Kidney capillary endothelial cell (primary cell): ENCODE results near the gene TGFB2.

ENCODE experiments used
- DNase-seq: peaks from one replicate; pipeline ENCODE4 v3.0.0-alpha.2; 2018; ENCODE audit warnings: low spot score

The TGFB2 gene

DNA sequence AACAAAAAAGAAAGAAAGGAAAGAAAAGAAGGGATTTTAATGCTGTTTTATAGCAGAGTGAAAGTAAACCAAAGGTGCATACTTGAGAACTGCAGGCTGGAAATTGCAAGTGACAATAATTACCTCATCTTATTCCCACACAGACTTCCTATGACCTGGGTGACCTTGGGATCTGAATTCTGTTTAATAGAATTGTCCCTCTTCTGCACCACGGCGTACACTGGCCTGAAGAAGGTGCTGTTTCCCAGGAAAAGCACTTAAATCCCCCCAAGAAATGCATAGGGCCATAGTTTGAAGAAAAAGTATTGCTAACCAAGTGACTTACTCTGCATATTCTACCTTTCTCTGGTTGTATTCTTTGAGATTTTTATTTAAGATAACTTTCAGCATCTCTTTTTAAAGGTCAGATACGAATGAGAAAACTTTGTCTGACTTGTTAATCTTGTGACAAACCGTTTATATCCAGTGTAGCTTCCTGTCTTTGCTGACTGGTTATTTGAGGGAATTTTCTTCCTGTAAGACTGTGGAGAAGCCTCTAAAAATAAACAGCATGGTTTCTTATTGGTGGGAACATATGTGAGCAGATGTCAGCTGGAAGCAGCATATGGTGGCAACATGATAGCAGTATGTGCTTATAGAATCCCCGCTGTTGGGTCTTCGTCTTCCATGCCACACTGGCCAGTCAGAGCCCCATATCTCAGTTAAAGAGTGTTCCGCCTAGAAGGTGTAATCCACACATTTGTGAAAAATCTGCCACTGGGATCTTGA, 16.3 kb downstream of the TGFB2 start:
- DNase-seq, result peak; percentile 32

GRCh38 chr1:218362418-218363076, 17.4 kb downstream of the TGFB2 start:
- DNase-seq, result no peak

DNA sequence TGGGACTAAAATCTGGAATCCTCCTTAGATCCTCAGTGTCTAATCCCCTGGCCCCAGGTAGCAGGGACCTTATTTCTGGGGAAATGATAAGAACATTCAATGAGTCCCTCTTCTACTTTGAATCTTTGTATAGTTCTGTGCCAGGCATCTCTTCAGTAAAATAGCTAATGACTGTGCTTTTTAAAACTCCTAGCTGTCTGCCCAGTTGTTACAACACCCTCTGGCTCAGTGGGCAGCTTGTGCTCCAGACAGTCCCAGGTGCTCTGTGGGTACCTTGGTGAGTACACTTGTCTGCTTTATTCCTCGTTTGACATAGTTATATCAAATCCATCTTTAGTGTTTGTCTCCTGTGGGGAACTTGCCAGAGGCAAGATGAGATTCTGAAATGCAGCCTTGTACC, 18.0 kb downstream of the TGFB2 start:
- no peak for DNase-seq

DNA sequence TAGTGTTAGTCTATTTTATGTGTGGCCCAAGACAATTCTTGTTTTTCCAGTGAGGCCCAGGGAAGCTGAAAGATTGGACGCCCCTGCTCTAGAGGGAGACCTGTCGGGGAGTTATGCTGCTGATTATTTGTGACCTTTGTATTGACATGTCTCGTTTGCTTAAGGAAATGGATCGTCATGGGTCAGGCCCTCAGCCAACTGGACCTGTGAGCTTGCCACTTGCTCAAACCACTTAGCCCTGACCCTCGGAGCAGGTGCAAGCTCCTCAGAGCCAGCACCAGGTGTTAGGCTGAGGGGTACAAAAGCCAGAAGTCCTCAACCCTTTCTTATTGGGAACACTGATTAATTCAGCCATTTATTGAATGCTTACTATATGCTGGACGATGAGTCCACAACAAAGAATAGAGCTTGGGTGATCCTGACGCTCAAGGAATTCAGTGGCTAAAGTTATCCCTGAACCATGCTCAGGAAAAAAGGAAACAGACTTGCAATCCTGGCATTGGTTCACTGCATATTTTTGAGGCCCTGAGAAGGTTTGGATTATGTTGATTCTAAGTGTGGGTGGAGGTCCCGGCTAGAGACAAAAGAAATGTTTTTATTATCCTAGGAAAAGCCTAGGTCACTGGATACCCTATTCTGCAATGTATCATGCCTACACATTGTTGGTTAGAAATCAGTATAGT, 19.0 kb downstream of the TGFB2 start:
- DNase-seq, result no peak

DNA sequence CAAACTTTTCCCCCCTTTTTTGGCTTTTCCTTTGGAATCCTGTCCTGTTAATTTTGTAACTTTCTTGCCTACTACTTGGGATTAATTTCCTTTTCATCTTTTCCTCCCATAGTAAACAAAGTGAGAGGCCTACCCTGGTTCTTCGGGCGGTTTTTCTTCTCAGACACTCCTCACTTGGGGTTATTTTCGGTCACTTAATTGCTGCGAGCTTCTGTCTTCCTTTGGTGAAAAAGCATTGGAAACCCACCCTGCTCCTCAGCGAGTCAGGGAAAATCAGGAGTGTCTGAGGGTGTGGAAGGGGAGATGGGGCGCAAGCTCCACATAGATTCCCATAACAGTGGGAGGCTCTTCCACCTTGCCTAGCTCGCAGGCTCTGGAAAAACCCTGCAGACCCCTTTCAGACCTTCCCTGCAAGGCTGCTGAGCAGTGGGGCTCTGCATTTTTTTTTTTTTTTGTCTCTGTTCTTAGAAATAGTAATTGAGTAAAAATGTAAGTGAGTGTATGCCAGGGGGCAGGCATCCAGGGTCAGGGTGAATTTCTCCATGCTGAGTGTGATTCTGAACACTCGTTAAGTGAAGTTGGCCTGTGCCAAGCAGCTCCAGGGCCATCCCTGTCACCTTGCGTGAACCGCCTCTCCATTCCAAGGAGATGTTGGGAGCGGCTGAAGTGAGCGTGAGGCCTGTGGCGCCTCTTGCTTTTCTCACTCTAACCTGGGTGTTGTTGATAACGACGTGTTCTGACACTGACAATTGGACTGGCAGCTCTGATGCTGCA, 20.3 kb downstream of the TGFB2 start:
- no peak for DNase-seq

- no peak for DNase-seq
Measured at GRCh38 chr1:218366322-218367052, 21.4 kb downstream of the TGFB2 start.

DNA sequence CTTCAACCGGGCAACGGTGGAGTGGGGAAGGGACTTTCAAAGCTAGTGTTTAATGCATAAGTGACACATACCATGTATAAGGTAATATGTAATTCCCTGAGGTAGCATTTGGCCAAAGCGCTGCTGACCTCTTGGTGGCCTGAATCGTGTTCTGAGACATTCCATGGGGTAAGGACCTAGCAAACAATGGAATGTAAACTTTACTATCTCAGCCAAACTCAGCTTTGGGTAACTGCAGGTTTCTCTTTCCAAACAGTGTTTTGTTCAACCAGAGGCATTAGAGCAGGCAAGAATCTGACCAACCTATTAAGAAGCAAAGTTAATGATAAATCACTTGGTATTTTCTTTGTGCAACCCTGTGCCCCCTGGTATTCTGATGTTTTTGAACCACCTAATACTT, 22.0 kb downstream of the TGFB2 start:
- DNase-seq, result no peak

- no peak for DNase-seq
Measured at GRCh38 chr1:218368686-218369085, 23.6 kb downstream of the TGFB2 start.

GRCh38 chr1:218369688-218370511, 24.8 kb downstream of the TGFB2 start:
- no peak for DNase-seq

- DNase-seq, result no peak
Measured at GRCh38 chr1:218371927-218372672, 27.0 kb downstream of the TGFB2 start.

DNA sequence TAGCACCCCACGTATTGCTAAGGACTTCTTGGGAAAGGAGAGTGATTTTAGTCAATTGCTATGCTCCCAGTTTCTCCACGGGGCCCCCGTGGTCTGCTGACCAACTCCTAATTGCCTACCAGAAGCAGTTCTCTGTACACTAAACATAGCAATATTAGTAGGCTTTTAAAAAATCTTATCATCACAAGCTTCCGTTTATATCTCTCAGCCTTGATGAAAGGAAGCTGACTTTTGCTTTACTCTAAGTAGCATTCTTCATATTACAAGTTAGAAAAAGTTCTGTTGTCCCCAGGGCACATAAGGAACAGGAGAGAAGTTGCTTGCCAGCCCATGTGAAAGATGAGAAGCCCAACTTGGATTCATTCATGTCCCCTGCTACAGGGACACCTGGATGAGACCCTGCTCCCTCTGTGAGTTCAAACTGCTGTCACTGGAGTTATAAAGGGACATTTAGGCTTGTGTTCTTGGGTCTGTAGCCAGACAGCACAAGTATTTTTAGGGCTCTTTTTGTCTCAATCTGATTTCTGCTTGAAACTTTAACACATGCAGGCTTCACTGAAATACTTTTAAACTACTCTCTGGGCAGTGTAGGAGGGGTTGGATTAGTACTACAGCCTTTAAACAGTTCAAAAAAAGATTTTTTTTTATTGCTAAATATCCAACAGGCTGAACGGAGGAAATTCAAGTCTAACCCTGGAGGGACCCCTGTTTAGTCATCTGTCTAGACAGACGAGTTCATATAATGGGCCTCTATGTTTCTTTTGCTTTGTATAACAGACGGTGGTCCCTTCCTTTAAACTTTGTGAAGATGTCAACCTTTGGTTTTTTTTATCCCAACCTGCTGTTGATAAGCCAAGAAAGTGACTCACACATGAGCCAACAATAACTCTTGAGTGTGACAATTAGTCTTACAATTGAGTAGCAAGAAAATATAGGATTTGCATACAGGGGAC, 29.5 kb downstream of the TGFB2 start:
- DNase-seq, result peak; percentile 67

- no peak for DNase-seq
Measured at GRCh38 chr1:218376722-218377121, 31.6 kb downstream of the TGFB2 start.

DNA sequence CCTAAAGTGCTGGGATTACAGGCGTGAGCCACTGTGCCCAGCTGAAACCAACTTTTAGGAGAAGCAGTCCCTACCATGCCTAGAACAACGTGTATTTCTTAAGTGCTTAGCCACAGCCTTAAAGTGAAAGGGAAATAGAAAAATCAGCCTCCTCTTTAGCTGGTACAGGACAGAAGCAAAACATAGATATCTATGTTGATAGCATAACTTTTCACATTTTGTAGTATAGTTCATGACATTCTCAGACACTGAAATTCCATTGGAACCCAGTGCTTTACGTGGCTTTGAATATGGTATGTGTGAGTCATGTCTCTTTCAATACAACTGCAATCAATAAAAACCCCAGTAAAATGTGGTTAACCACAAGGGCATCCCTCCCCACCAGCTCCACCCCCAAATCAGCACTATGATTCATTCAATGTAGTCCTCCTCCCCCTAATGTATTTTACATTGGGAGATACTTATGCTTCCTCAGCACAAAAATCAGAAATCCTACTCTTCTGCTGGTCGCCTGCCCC, 32.1 kb downstream of the TGFB2 start:
- no peak for DNase-seq

DNA sequence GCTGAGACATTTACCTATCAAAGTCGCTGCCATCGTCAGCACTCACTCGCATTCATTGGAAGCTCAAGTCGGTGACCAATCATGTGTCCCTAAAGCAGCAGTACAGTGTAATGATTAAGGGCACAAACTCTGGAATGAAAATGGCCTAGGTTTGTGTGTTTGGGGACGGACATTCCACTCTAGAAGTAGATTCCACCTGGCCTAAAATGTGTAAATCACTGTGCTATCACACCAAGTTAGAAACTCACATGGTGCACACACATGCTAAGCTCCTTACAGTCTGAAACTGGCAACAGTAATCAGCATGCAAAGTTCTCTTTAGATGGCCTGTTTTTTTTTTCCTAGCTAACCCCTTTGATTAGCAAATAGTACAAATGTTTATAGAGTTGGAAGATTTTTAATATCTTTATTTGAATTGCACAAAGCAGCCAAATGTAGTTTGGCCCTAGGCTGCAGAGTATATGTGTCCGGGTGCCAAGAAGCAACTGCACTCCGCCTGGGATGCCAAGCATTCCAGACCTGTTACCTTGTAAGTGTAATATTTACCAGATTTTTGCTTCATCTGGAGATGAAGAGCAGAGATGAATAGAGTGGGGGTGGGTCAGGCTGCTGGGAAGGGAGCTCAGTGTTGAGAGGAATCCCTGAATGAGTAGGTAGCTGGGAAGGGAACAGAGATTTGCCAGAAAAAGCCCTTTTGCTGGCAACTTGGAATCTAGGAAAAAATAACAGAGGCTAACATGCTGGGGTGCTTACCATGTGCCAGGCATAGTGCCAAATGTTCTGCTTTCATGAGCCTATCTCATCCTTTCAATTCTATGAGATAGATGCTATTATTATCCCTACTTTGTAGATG, 35.2 kb downstream of the TGFB2 start:
- DNase-seq, result no peak

GRCh38 chr1:218382261-218382660, 37.1 kb downstream of the TGFB2 start:
- no peak for DNase-seq

- DNase-seq, result no peak
Measured at GRCh38 chr1:218383051-218383450, 37.9 kb downstream of the TGFB2 start.

DNA sequence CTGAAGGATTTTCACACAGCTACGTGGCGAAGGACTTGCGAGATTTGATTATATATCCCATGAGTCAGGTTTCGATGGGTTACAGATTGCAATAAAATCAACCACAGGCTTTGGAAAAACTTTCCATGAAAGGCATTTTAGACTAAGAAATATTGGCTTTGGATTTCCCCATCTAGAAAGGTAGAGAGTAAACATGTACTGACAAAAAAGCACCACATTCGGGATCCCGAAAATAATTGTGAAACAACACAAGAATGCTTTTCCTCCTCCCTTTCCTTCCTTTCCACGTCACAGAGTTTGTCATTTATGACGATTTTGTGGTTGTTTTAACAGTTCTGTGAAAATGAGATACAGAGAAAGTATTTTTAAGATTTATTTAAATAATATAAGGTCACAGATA, 38.5 kb downstream of the TGFB2 start:
- no peak for DNase-seq

- no peak for DNase-seq
Measured at GRCh38 chr1:218384581-218384993, 39.5 kb downstream of the TGFB2 start.
